GM04504 (cell line): ENCODE results near the gene ATAD3B.
A peak's percentile ranks its signal among the peaks of the same experiment; 100 is the strongest.
"Not testable (repeated sequence)": the region's sequence is repeated elsewhere in the genome, so short reads cannot be mapped to it uniquely, and the experiment has no call there.

ENCODE experiments used
- DNase-seq: peaks from one replicate; pipeline ENCODE4 v3.0.0-alpha.2; 2012; ENCODE audit warnings: low read depth

Gene ATAD3B

DNA sequence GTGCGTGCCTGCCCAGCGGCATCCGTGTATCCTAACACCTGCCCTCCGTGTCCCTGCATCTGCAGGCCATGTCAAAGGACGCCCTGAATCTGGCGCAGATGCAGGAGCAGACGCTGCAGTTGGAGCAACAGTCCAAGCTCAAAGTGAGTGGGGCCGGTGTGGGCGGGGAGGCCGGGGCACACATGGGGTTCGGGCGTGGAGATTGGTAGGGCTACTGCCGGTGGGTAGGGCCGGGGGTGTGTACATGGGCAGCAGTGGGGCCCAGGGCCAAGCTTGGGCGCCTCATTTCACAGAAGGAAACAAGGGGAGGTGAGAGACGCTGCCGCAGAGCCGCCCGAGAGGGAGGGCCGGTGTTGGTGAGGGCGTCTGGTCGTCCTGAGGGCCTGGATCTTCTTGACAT is 20.9 kb upstream of the ATAD3B start:
- not testable (repeated sequence) for DNase-seq

GRCh38 chr1:1451696-1452364 is 19.7 kb upstream of the ATAD3B start:
- DNase-seq, result no peak

- DNase-seq, result not testable (repeated sequence)
Measured at GRCh38 chr1:1452365-1452739, 19.2 kb upstream of the ATAD3B start.

DNA sequence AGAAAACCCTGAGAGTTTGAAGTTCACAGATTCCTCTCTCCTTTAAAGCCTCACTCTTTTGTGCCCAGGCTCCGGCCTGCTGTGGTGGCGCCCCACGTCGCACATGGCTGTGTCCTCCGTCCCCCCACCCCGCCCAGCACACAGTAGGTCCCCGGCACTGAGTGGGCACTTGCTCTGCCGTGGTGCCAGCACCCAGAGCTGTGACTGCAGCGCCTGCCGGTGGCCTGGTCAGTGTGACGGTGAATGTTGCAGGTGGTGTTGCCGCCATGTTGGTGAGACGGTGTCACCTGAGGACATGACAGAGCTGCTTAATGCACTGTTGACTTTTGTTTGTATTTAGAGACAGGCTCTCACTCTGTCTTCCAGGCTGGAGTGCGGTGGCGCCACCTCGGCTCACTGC is 18.7 kb upstream of the ATAD3B start:
- DNase-seq, result no peak

DNA sequence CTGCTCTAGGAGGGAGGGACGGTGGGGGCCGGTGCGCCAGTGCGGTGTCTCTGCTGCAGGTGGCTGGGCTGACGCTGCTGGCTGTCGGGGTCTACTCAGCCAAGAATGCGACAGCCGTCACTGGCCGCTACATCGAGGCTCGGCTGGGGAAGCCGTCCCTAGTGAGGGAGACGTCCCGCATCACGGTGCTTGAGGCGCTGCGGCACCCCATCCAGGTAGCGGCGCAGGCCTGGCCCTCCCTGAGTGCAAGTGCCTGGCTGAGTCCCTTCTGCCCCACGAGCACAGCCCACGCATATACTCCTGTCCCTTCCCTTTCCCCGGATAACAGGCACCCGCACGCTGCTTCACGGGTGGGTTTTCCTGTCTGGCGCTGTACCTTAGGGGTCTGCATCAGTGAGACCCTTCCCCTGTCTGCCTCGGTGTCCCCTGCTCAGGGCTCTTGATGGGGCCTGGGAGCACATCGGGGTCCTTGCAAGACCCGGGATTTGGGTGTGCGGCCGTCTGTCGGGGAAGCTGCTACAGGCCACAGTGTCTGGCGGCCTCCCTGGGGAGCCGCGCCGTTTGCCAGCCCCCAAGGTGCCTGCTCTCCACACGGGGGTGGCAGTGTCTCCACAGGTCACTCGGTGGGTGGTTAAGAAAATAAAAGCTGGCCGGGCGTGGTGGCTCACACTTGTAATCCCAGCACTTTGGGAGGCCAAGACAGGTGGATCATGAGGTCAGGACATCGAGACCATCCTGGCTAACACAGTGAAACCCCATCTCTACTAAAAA is 17.1 kb upstream of the ATAD3B start:
- DNase-seq, result not testable (repeated sequence)

GRCh38 chr1:1455366-1455884 is 16.1 kb upstream of the ATAD3B start:
- DNase-seq, result no peak

DNA sequence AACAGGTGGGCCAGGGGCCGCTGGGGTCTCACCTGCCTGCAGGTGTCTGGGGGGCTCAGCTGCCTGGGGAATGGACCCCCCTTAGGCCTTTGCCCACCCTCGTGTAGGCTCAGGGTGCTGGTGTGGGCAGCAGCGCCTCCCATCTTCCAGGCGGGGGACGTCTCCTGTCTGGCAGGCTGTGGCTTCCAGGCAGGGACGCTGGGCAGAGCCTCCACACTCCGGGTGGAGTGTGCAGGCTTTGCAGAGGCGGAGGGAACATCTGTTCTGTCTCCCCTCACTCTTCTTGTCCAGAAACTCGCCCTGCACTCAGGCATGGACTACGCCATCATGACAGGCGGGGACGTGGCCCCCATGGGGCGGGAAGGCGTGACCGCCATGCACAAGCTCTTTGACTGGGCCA is 15.6 kb upstream of the ATAD3B start:
- not testable (repeated sequence) for DNase-seq

DNA sequence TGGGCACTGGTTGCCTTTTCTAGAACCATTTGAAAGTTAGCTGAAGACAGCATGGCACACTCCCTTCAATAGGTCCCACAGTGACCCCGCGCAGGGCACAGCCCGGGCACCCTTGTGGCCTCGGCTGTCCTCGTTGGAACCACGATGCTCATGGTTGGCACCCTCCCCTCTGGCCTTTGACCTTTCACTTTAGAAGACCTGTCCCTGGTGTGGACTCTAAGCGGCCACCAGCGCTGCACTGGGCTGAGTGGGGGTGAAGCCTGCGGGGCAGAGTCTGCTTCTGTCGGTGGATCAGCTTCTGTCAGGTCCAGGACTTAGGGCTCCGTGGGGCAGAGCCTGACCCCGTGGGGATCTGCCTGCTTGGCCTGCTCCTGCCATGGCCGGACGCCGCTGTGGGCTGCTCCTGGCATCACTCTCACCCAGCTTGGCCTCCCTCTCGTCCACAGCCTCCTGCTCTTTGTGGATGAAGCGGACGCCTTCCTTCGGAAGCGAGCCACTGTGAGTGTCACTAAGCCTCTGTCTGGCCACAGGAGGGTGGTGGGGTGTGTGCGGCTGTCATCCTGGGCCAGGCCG is 14.8 kb upstream of the ATAD3B start:
- not testable (repeated sequence) for DNase-seq

- not testable (repeated sequence) for DNase-seq
Measured at GRCh38 chr1:1459156-1459555, 12.4 kb upstream of the ATAD3B start.

DNA sequence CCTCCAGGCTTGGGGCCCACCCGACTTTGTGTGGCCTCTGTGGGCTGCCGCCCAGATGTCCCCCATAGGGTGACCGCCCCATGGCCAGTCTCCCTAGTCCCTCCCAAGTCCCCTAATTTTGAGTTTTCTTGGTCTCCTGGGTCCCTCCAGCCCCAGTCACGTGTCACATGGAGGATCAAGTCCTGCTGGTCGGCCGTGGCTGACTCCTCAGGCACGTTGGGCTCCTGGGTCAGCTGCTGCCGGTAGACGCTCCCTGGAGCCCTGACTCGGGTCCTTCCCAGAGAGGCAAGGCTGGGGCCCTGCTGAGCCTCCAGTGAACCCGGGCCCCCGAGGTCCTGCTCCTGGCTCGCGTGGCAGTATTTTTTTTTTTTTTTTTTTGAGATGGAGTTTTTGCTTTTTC is 11.9 kb upstream of the ATAD3B start:
- not testable (repeated sequence) for DNase-seq

DNA sequence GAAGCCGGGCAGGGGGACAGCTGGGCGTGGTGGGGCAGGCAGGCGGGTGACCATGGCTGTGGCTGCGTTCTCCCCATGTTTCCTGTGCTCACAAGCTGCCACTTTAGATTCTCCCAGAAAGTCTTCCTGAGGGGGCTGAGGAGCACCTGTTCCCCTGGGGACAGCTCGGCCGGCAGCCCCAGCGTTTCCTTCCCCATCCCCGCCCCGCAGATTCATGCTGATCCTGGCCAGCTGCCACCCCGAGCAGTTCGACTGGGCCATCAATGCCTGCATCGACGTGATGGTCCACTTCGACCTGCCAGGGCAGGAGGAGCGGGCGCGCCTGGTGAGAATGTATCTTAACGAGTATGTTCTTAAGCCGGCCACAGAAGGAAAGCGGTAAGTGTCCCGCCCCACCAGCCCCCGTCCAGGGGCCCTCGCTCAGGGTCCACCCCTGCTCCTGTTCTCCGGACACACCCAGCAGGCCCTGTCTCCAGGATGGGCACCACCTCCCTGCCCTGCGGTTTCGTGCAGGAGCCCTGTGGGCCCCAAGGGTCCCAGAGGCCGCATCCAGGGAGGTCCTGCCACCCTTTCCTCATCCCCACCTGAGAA is 10.9 kb upstream of the ATAD3B start:
- DNase-seq, result no peak

- no peak for DNase-seq
Measured at GRCh38 chr1:1461721-1462317, 9.7 kb upstream of the ATAD3B start.

DNA sequence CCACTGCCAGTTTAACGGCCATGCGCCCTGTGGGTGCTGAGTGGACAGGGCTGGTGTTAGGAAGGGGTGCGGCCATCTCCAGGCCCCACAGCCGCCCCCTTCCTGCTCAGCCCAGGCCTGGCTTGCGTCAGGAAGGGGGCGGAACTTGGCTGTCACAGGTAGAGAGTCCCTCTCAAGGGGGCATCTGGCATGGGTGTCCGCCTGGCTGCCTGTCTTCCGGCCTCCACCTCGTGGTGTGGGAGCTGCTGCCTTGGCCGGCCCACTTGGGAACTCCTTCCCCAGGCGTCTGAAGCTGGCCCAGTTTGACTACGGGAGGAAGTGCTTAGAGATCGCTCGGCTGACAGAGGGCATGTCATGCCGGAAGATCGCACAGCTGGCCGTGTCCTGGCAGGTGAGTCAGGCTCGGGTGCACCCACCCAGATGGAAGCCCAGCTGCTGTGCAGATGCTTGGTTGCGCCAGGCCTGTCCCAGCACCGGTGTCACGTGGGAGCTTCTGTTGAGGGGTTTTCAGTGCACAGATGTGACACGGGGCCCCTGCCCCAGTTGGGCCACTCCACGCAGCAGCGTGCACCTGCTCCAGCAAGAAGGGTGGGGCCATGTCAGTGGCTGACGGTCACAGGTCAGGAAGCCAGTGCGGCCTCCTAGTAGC is 9.1 kb upstream of the ATAD3B start:
- DNase-seq, result peak; percentile 28

GRCh38 chr1:1463312-1463711 is 8.3 kb upstream of the ATAD3B start:
- no peak for DNase-seq

DNA sequence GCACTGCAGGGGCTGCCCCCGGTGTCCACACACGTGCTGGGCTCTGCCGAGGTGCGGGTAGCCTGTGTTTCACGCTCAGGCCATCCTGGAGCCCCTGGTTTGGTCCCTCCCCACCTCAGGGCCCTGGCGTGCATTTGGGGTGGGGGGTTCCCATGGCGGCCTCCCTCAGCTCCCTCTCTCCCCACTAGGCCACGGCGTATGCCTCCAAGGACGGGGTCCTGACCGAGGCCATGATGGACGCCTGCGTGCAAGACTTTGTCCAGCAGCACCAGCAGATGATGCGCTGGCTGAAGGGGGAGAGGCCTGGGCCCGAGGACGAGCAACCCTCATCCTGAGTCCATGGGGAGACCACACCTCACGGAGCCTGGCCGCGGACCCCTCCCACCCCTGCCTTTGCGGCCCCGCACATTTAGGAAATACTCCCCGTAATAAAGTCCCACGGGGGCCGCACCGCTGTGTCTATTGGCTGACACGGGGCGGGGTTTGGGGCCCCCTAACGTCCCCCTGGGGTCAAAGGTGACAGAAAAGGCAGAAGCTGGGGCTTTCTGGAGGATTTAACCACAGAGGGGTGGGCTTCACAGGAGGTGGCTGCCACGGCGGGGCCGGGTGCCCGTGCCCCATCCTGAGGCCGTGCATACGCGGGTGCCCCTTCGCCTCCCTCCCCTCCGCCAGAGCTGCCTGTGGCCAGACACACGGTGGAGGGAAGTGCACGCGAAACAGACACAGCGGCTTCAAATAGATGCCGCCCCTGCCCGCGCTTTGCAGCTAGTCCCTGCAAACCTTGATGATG is 3.2 kb upstream of the ATAD3B start:
- not testable (repeated sequence) for DNase-seq

DNA sequence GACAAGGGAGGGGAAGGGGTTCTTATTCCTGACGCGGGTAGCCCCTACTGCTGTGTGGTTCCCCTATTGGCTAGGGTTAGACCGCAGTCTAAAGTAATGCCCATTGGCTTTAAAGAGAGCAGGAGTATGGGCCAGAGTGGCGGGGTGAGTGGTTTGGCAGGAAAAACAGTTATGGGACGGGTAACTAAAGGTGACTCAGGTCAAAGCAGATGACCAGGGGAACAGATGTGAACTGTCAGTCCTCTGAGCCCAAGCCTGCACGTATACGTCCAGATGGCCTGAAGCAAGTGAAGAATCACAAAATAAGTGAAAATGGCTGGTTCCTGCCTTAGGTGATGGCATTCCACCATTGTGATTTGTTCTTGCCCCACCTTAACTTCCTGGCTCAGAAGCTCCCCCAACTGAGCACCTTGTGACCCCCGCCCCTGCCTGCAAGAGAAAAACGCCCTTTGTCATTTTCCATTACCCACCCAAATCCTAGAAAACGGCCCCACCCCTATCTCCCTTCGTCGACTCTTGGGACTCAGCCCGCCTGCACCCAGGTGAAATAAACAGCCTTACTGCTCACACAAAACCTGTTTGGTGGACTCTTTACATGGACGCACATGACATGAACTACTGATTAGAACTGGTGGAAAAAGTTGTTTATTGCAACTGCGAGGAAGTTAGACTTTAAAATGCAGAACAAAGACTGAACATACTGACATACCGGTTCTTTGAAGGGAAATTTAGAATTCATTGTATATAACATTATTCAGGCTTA is 758 bp upstream of the ATAD3B start:
- DNase-seq, result no peak

DNA sequence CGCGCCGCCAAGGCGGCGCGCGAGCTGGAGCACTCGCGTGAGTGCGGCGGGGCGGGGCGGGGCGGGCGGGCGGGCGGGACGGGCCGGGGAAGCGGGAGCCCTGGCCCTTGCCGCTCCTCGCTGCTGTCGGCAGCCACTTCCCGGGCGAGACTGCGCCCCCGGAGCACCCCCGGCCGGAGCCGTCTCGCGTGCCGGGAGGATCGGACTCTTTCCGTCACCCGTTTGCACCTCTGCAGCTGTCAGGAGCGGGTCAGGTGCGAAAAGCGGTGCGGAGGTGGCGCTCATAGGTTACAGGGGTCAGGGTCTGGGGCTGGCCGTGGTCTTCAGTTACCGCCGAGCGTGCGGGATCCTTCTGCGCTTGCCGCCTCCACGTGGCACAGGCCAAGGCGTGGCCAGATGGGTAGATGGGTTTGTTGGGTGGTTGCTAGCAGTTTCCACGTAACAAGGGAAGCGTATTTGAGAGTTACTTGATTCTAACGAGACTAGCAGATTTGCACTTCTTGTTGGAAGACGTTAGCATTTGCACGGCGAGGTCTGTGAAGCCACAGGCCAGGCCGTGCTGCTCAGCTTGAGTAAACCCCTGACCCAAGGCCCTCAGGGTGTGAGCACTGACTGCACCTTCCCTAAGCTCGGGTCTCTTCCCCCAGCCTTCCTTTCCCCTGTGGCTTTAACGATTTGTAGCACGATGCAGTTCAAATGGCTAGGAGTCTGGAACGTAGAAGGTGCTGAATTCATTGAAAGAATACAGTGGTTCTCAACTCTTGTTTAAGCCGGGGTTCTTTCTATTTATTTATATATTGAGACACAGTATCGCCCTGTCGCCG is 700 bp downstream of the ATAD3B start:
- not testable (repeated sequence) for DNase-seq

DNA sequence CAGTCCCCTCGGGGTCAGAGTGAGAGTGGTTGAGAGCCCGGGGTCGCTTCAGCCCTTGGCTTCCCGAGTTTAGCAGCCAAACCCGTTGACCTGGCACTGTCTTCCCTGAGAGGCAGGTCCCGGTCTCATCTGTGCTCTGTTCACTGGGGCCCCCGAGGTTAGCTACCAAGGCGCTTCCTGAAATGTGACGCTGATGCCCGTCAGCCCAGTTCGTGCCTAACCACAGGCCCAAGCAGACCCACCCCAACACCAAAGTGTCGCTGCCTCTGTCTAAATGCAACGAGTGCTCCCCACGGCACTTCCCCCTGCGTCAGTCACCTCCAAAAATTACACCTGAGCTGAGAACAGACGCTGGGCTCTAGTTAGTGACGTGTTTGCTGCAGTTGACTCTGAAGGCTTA is 4.4 kb downstream of the ATAD3B start:
- DNase-seq, result not testable (repeated sequence)

DNA sequence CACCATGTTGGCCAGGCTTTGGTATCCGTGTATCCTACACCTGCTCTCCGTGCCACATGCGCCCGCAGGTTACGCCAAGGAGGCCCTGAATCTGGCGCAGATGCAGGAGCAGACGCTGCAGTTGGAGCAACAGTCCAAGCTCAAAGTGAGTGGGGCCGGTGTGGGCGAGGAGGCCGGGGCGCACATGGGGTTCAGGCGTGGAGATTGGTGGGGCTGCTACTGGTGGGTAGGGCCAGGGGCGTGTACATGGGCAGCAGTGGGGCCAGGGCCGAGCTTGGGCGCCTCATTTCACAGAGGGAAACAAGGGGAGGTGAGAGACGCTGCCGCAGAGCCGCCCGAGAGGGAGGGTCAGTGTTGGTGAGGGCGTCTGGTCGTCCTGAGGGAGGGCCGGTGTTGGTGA is 5.6 kb downstream of the ATAD3B start:
- DNase-seq, result no peak
